Esophagus squamous epithelium (tissue), 4 donors: ENCODE data around the gene AOPEP.

Experiments used
- CTCF ChIP-seq, 6 experiments: fragments of 450-650 bp in 4 of 6; fragments of 200-600 bp in 2 of 6; sonication (generic) in 2 of 6; IDR thresholded peaks; one replicate each; pipeline ENCODE4 v1.5.1; 2016 to 2019; ENCODE audit warnings: antibody characterized with exemption in 6 of 6, mild to moderate bottlenecking in 4 of 6, moderate library complexity in 4 of 6
- POLR2A ChIP-seq, 4 donors: fragments of 450-650 bp; IDR thresholded peaks; one replicate each; pipeline ENCODE4 v1.6.1; 2017; ENCODE audit warnings: antibody characterized with exemption in 4 of 4, mild to moderate bottlenecking in 4 of 4, moderate library complexity in 3 of 4

DNA sequence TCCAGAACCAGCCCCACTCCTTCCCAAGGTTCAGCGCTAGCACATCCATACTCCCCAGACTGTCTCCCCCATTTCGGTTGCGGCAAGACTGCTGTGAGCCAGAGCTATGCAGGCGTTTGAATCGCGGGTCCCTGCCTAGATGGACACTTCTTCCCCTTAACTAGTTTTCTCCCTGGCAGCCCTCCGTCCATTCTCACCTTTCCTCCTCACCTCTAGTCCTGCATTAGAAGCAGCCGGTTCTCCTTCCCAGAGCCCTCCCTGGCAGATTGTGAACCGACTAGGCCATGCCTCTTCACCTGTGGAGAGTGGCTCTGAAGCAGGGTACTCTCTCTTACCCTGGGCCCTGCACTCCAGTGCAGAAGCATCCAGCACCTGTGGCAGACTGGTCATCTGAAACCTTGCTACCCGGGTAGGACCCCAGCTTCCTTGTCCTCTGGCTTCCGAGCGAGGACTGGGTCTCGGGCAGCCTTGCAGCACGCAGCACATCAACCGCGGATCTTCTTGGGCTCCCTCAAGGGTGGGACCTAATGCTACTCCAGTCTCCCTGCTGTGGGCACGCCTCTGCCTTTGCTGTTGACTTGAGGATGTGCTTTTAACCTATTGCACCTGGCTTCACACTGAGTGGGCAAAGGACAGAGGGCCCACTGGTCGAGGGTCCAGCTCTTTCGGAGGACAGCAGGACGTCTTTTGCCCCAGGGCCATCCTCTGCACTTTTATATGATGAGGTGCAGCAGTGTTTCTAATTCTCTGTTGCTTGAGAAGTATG, 183.6 kb downstream of the AOPEP start:
- TF ChIP-seq POLR2A (IDR thresholded peaks at IDR 0.05) (no peak), CTCF (IDR thresholded peaks at IDR 0.05) (no peak)
